ENCODE data around the gene KLC1. TPM values are rescaled to one million over a fixed set of nuclear protein-coding genes. Genes with fewer than 3 reads are reported as not detected.

KLC1 gene
- total and polyA plus RNA-seq, 2 of the 13 experiments (the other 11 are each of a cell fraction or from before 2014, with no cell fraction given) = 53.2 to 63.5 TPM

GRCh38 chr14:103715052-103716000, 86.3 kb downstream of the KLC1 start, which contains the start of the genes XRCC3 and ZFYVE21 (continued):
- no peak for TF ChIP-seq ZBTB40 (IDR thresholded peaks at IDR 0.05)
- 0 out of 2 replicates have a peak, but pooled peaks have one; percentile 20 for TF ChIP-seq ZBTB40 (CRISPR knock-in tag; IDR thresholded peaks at IDR 0.05)
- peak; percentile 44 for TF ChIP-seq XRCC5 (optimal IDR thresholded peaks at IDR 0.05; ENCODE audit: low read length)
- TF ChIP-seq CENPT (CRISPR knock-in tag; IDR thresholded peaks at IDR 0.05; ENCODE audit: low read depth) = no peak; the same call in 1 of the 2 replicates
- TF ChIP-seq MXI1 (IDR thresholded peaks at IDR 0.05; ENCODE audit: borderline replicate concordance, low read depth, low read length) = peak; percentile 85; the same call in 1 of the 3 replicates
- no peak for TF ChIP-seq ZNF614 (CRISPR knock-in tag; IDR thresholded peaks at IDR 0.05; ENCODE audit: borderline replicate concordance)
- no peak for TF ChIP-seq SKIL (CRISPR knock-in tag; IDR thresholded peaks at IDR 0.05; ENCODE audit: borderline replicate concordance)
- TF ChIP-seq E2F5 (CRISPR knock-in tag; conservative IDR thresholded peaks at IDR 0.05) = peak; percentile 98
- 0 out of 2 replicates have a peak, but pooled peaks have one; percentile 35 for TF ChIP-seq KMT2A (CRISPR knock-in tag; IDR thresholded peaks at IDR 0.05)
- no peak for TF ChIP-seq SMAD9 (CRISPR knock-in tag; IDR thresholded peaks at IDR 0.05)
- TF ChIP-seq ATF7-NPFF (CRISPR knock-in tag; IDR thresholded peaks at IDR 0.05; ENCODE audit: low read depth) = peak; percentile 70; the same call in 1 of the 2 replicates
- TF ChIP-seq E2F1 (CRISPR knock-in tag; IDR thresholded peaks at IDR 0.05) = peak; percentile 84

Measured in HepG2 (cell line).